RWPE2 (cell line): ENCODE results near the gene BEND7.

ENCODE experiments used
- ATAC-seq: fragments of 200-7000 bp; cut with Tn5 transposase; 3 replicates; pipeline ENCODE4 v1.9.1; 2021; ENCODE audit warnings: low read depth
- DNase-seq: peaks from one replicate; pipeline ENCODE4 v3.0.0-alpha.2; 2020; ENCODE audit warnings: low spot score
- H3K27ac ChIP-seq: fragments of 450-650 bp; 2 replicates; pipeline ENCODE4 v1.5.1; 2017; ENCODE audit warnings: mild to moderate bottlenecking; ENCODE audit not compliant: poor library complexity, severe bottlenecking
- H3K27me3 ChIP-seq: fragments of 250-450 bp; sonication (Bioruptor Pico); 2 replicates; pipeline ENCODE4 v1.5.1; 2021; ENCODE audit warnings: mild to moderate bottlenecking, moderate library complexity; ENCODE audit not compliant: insufficient read depth, poor library complexity, severe bottlenecking
- H3K36me3 ChIP-seq: fragments of 250-450 bp; sonication (Bioruptor Pico); 2 replicates; pipeline ENCODE4 v1.5.1; 2020; ENCODE audit warnings: low read depth, mild to moderate bottlenecking, moderate library complexity
- H3K4me1 ChIP-seq: fragments of 250-450 bp; sonication (Bioruptor Pico); 2 replicates; pipeline ENCODE4 v1.5.1; 2021; ENCODE audit warnings: mild to moderate bottlenecking, moderate library complexity; ENCODE audit not compliant: insufficient read depth, poor library complexity, severe bottlenecking
- H3K4me3 ChIP-seq: fragments of 250-450 bp; sonication (Bioruptor Pico); 2 replicates; pipeline ENCODE4 v1.5.1; 2021; ENCODE audit warnings: mild to moderate bottlenecking, moderate library complexity; ENCODE audit not compliant: severe bottlenecking
- H3K9me3 ChIP-seq: fragments of 250-450 bp; sonication (Bioruptor Pico); 2 replicates; pipeline ENCODE4 v1.5.1; 2021; ENCODE audit warnings: mild to moderate bottlenecking, moderate library complexity; ENCODE audit not compliant: severe bottlenecking
- TF ChIP-seq, protein P1 (sequence below): fragments of 450-650 bp; IDR thresholded peaks from one replicate; pipeline ENCODE4 v1.5.1; 2017; ENCODE audit warnings: mild to moderate bottlenecking, moderate library complexity; ENCODE audit not compliant: poor library complexity, severe bottlenecking

BEND7 gene

DNA sequence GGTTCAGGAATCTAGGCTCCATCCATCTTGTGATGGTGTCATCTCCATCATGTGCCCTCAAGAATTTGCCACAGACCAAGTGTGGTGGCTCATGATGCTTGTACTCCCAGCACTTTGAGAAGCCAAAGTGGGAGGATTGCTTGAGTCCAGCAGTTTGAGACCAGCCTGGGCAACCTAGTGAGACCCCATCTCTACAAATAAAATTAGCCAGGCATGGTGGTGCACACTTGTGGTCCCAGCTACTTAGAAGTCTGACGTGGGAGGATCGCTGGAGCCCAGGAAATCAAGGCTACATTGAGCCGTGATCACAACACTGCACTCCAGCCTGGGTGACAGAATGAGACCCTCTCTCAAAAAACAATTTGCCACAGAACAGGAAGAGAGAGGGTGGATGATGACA, 127.7 kb downstream of the BEND7 start:
- TF ChIP-seq, protein P1, sequence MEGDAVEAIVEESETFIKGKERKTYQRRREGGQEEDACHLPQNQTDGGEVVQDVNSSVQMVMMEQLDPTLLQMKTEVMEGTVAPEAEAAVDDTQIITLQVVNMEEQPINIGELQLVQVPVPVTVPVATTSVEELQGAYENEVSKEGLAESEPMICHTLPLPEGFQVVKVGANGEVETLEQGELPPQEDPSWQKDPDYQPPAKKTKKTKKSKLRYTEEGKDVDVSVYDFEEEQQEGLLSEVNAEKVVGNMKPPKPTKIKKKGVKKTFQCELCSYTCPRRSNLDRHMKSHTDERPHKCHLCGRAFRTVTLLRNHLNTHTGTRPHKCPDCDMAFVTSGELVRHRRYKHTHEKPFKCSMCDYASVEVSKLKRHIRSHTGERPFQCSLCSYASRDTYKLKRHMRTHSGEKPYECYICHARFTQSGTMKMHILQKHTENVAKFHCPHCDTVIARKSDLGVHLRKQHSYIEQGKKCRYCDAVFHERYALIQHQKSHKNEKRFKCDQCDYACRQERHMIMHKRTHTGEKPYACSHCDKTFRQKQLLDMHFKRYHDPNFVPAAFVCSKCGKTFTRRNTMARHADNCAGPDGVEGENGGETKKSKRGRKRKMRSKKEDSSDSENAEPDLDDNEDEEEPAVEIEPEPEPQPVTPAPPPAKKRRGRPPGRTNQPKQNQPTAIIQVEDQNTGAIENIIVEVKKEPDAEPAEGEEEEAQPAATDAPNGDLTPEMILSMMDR: no peak
- no peaks in the 10 kb centered on the region for H3K27me3 ChIP-seq
- no peak for ATAC-seq
- no peaks in the 10 kb centered on the region for H3K36me3 ChIP-seq
- no peaks in the 10 kb centered on the region for H3K9me3 ChIP-seq
- H3K4me3 ChIP-seq: no peak overlapping the region
- no peaks in the 10 kb centered on the region for H3K4me1 ChIP-seq
- DNase-seq: no peak
- no peak overlapping the region for H3K27ac ChIP-seq

DNA sequence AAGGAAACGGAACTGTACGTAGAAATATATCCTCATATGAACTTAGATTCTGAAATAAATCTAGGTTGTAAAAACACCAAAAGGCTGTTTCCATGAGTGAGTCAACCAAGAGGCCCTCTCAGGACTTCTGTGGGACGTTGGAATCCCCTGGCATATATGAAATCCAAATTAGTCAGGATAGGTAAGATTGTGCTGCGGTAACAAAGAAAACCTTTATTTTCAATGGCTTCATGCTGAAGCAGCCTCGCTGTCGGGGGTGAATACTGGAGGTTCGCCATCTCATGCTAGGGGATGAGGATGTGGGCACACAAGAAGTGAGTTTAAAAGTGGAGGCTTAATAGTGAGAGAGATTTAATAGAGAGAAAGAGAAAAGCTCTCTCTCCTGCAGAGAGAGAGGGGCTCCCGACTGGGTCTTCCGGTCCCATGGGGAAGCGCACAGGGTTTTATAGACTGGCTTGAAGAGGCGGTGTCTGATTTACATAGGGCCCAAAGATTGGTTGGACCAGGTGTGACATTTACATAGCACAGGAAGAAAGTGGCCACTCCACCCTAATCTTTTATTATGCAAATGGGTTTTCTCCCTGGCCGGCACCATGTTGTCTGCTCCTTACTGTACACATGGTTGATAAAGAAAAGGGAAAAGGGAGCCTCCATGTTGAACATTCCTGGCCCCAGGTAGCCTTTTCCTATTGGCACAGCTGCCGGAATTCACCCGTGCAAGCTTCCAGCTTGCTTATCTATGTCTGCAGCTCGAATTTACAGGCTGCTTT, 128.4 kb downstream of the BEND7 start:
- Histone ChIP-seq H3K4me3 (no peak overlapping the region), H3K27ac (no peak overlapping the region), H3K4me1 (no peaks in the 10 kb centered on the region), H3K9me3 (no peaks in the 10 kb centered on the region), H3K27me3 (no peaks in the 10 kb centered on the region), H3K36me3 (no peaks in the 10 kb centered on the region)
- DNase-seq: no peak
- no peak for ATAC-seq
- TF ChIP-seq, protein P1: no peak

DNA sequence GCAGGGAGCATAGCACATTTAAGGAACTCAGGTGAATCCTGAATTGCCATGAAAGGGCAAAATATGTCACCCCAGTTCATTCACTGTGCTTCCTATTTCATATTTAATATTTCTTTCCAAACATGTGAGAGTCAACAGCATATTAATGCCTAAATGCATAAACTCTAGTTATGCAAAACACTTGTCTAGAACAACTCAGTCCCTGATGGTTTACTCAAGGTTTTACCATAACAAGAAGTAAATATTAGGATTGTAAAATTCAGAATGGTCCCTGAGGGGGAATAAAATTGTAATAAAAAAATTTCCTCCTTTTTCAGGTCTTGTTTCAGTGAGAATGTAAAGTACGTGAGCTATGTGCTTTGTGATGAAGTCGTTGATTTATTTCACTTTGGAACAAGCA, 129.1 kb downstream of the BEND7 start:
- Histone ChIP-seq H3K27ac (no peak overlapping the region), H3K9me3 (no peaks in the 10 kb centered on the region), H3K4me3 (no peak overlapping the region), H3K27me3 (no peaks in the 10 kb centered on the region), H3K4me1 (no peaks in the 10 kb centered on the region), H3K36me3 (no peaks in the 10 kb centered on the region)
- TF ChIP-seq, protein P1: no peak
- DNase-seq (no peak), ATAC-seq (no peak)

DNA sequence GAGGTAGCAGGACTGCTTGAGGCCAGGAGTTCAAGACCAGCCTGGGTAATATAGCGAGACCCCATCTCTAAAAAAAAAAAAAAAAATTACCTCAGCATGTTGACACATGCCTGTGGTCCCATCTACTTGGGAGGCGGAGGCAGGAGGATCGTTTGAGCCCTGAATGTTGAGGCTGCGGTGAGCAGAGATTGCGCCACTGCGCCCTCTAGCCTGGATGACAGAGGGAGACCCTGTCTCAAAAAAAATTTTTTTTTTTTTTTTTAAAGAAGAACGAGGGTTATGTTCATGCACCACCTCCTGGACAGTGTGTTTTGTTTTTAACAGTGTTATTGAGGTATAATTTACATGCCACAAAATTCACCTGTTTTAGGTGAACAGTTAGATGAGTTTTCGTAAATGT, 129.6 kb downstream of the BEND7 start:
- Histone ChIP-seq H3K4me3 (no peak overlapping the region), H3K9me3 (no peaks in the 10 kb centered on the region), H3K27me3 (no peaks in the 10 kb centered on the region), H3K27ac (no peak overlapping the region), H3K36me3 (no peaks in the 10 kb centered on the region), H3K4me1 (no peaks in the 10 kb centered on the region)
- TF ChIP-seq, protein P1: no peak
- no peak for ATAC-seq
- DNase-seq: no peak

DNA sequence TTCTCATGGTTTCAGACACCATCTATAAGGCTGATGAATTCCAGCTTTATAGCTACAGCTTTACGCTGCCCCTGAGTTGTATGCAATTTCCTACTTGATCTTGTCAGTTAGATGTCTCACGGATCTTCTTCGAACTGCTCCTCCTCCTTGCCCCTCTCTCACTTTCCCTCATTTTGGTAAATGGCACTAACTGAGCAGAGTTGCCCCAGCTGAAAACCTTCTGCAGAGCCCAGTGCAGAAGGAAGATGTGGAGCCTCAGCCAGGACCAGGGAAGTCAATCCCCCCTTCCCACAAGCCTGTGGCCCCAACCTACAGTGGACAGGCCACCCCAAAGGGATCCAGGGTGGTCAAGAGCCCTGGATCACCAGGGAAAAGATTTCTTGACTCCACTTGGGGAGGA, 131.8 kb downstream of the BEND7 start:
- ATAC-seq: no peak

More for the DNA sequence above, 131.8 kb downstream of the BEND7 start:
- no peak overlapping the region for H3K27ac ChIP-seq
- H3K4me3 ChIP-seq: no peak overlapping the region
- H3K9me3 ChIP-seq: no peaks in the 10 kb centered on the region
- DNase-seq: no peak
- H3K36me3 ChIP-seq: no peaks in the 10 kb centered on the region
- no peaks in the 10 kb centered on the region for H3K4me1 ChIP-seq
- TF ChIP-seq, protein P1: no peak
- no peaks in the 10 kb centered on the region for H3K27me3 ChIP-seq
